Stomach (tissue), 4 donors: ENCODE measurements around the gene MID1.

ENCODE experiments used
- CTCF ChIP-seq, 7 experiments: fragments of 450-650 bp in 4 of 7; fragments of 200-600 bp in 3 of 7; sonication (generic) in 3 of 7; IDR thresholded peaks; one replicate each; pipeline ENCODE4 v1.5.1; 2016 to 2019; ENCODE audit warnings: antibody characterized with exemption in 7 of 7, control low read depth in 2 of 7, mild to moderate bottlenecking in 1 of 7
- EP300 ChIP-seq: sonication (generic); formaldehyde crosslinking; IDR thresholded peaks from one replicate; pipeline ENCODE4 v1.6.1; 2017; ENCODE audit warnings: antibody characterized with exemption
- POLR2A ChIP-seq, 4 donors: fragments of 450-650 bp; IDR thresholded peaks; one replicate each; pipeline ENCODE4 v1.6.1; 2016; ENCODE audit warnings: antibody characterized with exemption in 4 of 4, control low read depth in 2 of 4, mild to moderate bottlenecking in 1 of 4, moderate library complexity in 1 of 4
- POLR2AphosphoS5 ChIP-seq, 3 donors: sonication (generic); formaldehyde crosslinking; IDR thresholded peaks; one replicate each; pipeline ENCODE4 v1.6.1; 2016; ENCODE audit warnings: antibody characterized with exemption in 3 of 3

GRCh38 chrX:10634392-10635161, 14.2 kb upstream of the MID1 start:
- TF ChIP-seq POLR2A (IDR thresholded peaks at IDR 0.05) (no peak), CTCF (IDR thresholded peaks at IDR 0.05) (no peak), POLR2AphosphoS5 (IDR thresholded peaks at IDR 0.05) (peak in 1 of 3 donors; percentile 14), EP300 (no peak)
